Measurements from ENCODE around the gene NAA38. TPM values are rescaled to one million over a fixed set of nuclear protein-coding genes. Genes with fewer than 3 reads are reported as not detected.
"Not testable (repeated sequence)": the region's sequence is repeated elsewhere in the genome, so short reads cannot be mapped to it uniquely, and the experiment has no call there.

NAA38 gene
- total RNA-seq, 1 donor from 2014 or later: 52.6 TPM

DNA sequence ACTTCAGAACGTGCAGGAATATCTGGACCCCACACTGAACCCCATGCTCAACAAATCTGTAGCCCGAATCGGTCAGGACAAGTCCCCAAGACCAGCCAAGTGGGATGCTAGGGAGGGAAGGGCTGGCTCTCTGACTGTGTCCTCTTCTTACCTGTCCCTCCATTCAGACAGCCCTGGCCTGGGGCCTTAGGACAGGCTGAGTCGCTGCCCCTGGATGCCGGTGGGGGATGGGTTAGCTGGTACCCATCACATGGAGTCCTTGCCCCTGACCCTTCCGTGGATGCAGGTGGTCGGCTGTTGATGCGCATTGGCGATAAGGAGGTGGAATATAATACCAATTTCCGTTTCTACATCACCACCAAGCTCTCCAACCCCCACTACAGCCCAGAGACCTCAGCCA lies 39.3 kb downstream of the NAA38 start:
- Mint-ChIP-seq H3K4me1 (ENCODE audit: low read depth) (no peaks in the 10 kb centered on the region), H3K27ac (no peak overlapping the region), H3K4me3 (ENCODE audit: low read depth) (no peak overlapping the region), H3K36me3 (ENCODE audit: low read depth) (no peaks in the 10 kb centered on the region), H3K27me3 (ENCODE audit: low read depth) (no peaks in the 10 kb centered on the region), H3K9me3 (no peaks in the 10 kb centered on the region)
- intact Hi-C loops (cut with micrococcal nuclease): no loop called here
- no peak for DNase-seq (ENCODE audit: low spot score)

DNA sequence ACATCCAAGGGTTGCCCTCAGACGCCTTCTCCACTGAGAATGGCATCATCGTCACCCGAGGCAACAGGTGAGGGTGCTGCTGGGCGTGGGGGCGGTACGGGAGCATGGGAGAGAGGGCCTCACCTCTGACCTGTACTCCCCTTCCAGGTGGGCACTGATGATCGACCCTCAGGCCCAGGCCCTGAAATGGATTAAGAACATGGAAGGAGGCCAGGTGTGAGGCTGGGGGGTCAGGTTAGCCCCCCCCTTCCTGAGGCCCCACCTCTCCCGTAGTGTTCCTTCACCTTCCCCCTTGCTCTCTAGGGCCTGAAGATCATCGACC lies 39.8 kb downstream of the NAA38 start:
- Mint-ChIP-seq H3K9me3 (no peaks in the 10 kb centered on the region), H3K27ac (no peak overlapping the region), H3K4me3 (ENCODE audit: low read depth) (no peak overlapping the region), H3K36me3 (ENCODE audit: low read depth) (no peaks in the 10 kb centered on the region), H3K27me3 (ENCODE audit: low read depth) (no peaks in the 10 kb centered on the region), H3K4me1 (ENCODE audit: low read depth) (no peaks in the 10 kb centered on the region)
- intact Hi-C loops (cut with micrococcal nuclease): no loop called here
- no peak for DNase-seq (ENCODE audit: low spot score)

DNA sequence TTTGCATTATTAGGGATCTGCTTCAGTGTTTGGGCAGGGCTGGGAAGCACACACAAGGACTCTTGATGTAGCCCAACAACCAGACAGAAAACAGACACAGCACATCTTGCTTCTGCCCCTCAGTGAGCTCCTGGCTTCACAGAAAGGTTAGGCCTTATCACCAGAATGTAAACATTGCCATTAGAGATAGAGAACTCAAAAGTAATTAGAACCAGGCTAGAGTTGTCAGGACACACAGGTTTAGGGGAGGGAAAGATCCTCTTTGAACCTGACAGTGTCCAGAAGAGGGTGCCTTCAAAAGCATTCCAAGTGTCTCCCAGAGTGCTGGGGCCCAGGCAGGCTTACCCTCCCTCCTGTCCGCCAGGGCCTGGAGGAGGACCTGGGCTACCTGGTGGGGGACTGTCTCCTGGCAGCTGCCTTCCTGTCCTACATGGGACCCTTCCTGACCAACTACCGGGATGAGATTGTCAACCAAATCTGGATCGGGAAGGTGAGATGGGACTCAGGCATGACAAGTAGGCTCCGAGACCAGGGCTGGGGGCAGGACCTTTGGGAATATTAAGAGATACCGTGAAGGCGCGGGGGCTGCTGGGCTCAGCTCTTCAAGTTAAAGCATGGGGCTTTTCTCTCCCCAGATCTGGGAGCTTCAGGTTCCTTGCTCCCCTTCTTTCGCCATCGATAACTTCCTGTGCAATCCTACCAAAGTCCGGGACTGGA lies 40.3 kb downstream of the NAA38 start:
- DNase-seq (ENCODE audit: low spot score): no peak
- no peak overlapping the region for H3K4me3 Mint-ChIP-seq (ENCODE audit: low read depth)
- intact Hi-C loops (cut with micrococcal nuclease): no loop called here
- H3K9me3 Mint-ChIP-seq: no peaks in the 10 kb centered on the region
- no peaks in the 10 kb centered on the region for H3K4me1 Mint-ChIP-seq (ENCODE audit: low read depth)
- no peaks in the 10 kb centered on the region for H3K27me3 Mint-ChIP-seq (ENCODE audit: low read depth)
- no peaks in the 10 kb centered on the region for H3K36me3 Mint-ChIP-seq (ENCODE audit: low read depth)
- H3K27ac Mint-ChIP-seq: no peak overlapping the region

DNA sequence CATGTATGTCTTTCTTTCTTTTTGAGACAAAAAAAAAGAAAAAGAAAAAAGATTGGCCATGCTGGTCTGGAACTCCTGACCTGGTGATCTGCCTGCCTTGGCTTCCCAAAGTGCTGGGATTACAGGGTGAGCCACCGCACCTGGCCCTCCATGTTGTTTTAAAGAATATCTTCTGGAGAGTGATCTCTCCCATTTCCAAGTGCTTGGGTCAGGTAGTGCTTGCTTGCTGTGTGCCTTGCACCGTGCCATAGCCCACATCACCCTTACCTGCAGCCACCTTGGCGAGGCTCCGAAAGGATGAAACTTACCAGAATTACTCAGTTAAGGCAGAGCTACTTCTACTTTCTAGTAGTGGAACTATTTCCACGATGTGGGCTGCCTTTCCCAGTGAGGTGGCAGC lies 42.4 kb downstream of the NAA38 start:
- no peak overlapping the region for H3K27ac Mint-ChIP-seq
- no peaks in the 10 kb centered on the region for H3K9me3 Mint-ChIP-seq
- intact Hi-C loops (cut with micrococcal nuclease): no loop called here
- H3K27me3 Mint-ChIP-seq (ENCODE audit: low read depth): peaks cover 2% of the 10 kb centered on the region
- H3K36me3 Mint-ChIP-seq (ENCODE audit: low read depth): no peaks in the 10 kb centered on the region
- H3K4me1 Mint-ChIP-seq (ENCODE audit: low read depth): no peaks in the 10 kb centered on the region
- no peak for DNase-seq (ENCODE audit: low spot score)
- H3K4me3 Mint-ChIP-seq (ENCODE audit: low read depth): no peak overlapping the region

DNA sequence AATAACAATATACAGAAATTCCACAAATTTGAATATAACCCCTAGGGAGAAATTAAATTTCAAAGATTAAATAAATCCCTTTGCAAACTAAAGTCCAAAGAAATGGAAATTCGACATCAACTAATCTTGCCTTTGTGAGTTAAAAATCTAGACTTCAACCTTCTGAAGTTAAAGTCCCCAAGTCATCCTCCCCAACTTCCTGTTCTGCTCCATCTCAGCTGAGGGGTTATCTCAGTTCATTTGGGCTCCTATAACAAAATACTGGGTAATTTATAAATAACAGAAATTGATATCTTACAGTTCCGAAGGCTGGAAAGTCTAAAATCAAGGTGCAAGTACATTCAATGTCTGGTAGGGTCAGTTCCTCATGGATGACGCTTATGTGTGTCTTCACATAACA lies 46.1 kb downstream of the NAA38 start:
- no peak overlapping the region for H3K27ac Mint-ChIP-seq
- H3K9me3 Mint-ChIP-seq: no peaks in the 10 kb centered on the region

DNA sequence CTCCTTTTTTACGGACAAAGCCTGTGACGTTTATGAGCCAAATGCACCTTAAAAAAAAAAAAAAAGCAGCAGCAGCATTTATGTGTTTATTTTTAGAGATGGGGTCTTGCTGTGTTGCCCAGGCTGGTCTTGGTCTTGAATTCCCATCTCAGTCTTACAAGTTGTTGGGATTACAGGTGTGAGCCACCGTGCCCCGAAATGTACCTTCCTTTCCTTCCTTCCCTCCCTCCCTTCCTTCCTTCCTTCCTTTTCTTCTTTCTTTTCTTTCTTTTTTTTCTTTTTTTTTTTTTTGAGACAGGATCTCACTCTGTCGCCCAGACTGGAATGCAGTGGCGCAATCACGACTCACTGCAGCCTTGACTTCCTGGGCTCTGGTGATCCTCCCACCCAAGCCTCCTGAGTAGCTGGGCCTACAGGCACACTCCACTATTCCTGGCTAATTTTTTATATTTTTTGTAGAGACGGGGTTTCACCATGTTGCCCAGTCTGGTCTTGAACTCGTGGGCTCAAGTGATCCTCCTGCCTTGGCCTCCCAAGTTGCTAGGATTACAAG lies 47.5 kb downstream of the NAA38 start:
- H3K4me3 Mint-ChIP-seq (ENCODE audit: low read depth); DNase-seq (ENCODE audit: low spot score); H3K9me3 Mint-ChIP-seq; intact Hi-C loops (cut with micrococcal nuclease); H3K27ac Mint-ChIP-seq; H3K36me3 Mint-ChIP-seq (ENCODE audit: low read depth); H3K4me1 Mint-ChIP-seq (ENCODE audit: low read depth): not testable (repeated sequence)
- H3K27me3 Mint-ChIP-seq (ENCODE audit: low read depth): peaks cover 15% of the 10 kb centered on the region

More for the DNA sequence above, 46.1 kb downstream of the NAA38 start:
- H3K4me3 Mint-ChIP-seq (ENCODE audit: low read depth): no peak overlapping the region
- no peak for DNase-seq (ENCODE audit: low spot score)
- no peaks in the 10 kb centered on the region for H3K4me1 Mint-ChIP-seq (ENCODE audit: low read depth)
- no peaks in the 10 kb centered on the region for H3K36me3 Mint-ChIP-seq (ENCODE audit: low read depth)
- intact Hi-C loops (cut with micrococcal nuclease): no loop called here
- peaks cover 9% of the 10 kb centered on the region for H3K27me3 Mint-ChIP-seq (ENCODE audit: low read depth)

DNA sequence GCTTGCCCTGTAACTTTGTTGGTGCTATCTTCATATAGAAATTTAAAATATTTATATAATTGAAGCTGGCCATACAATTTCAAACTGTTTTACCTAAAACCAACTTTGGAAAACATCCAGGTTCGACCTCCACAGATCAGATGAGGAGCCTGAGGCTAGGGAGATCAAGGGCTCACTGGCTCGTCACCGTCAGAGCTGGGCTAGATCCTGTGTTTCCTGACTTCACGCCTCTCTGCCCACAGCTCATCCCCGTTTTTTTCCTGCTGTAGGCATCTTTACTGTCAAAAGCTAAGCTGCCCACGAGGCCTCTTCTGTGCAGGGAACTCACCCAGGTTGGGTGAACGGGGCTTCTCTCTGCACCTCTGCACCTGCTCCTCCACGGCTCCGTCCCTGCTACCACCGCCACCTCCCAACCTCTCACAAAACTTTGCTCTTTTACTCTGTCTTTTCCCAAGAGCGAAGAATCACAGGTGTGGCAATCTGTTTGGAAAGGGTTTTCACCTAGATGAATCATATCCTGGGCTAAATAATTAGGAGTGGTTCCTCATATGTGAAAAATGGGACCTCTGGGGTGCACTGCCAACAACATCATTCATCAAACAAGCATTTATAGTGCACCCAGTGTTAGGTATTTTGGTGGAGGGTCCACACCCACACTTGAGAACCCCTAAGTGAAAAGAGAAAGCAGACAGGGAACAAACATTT lies 48.1 kb downstream of the NAA38 start:
- Mint-ChIP-seq H3K4me1 (ENCODE audit: low read depth) (no peaks in the 10 kb centered on the region), H3K36me3 (ENCODE audit: low read depth) (no peaks in the 10 kb centered on the region), H3K9me3 (no peaks in the 10 kb centered on the region), H3K27ac (no peak overlapping the region), H3K27me3 (ENCODE audit: low read depth) (peaks cover 15% of the 10 kb centered on the region), H3K4me3 (ENCODE audit: low read depth) (no peak overlapping the region)
- intact Hi-C loops (cut with micrococcal nuclease): no loop called here
- DNase-seq (ENCODE audit: low spot score): no peak

DNA sequence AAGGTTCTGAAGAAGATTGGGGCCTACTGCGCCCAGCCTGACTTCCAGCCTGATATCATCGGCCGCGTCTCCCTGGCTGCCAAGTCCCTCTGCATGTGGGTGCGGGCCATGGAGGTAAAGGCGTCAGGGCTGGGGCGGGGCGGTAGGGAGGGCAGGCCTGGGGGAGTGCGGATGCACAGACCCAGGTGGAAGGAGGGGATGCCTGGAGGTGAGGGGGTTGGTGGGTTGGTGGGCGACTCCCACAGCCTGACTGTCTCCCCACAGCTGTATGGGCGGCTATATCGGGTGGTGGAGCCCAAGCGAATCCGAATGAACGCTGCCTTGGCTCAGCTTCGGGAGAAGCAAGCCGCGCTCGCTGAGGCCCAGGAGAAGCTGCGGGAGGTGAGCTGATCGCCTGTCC lies 50.2 kb downstream of the NAA38 start:
- H3K9me3 Mint-ChIP-seq: no peaks in the 10 kb centered on the region

More for the DNA sequence above, 50.2 kb downstream of the NAA38 start:
- no peak overlapping the region for H3K4me3 Mint-ChIP-seq (ENCODE audit: low read depth)
- DNase-seq (ENCODE audit: low spot score): no peak
- no peaks in the 10 kb centered on the region for H3K4me1 Mint-ChIP-seq (ENCODE audit: low read depth)
- peaks cover 17% of the 10 kb centered on the region for H3K27me3 Mint-ChIP-seq (ENCODE audit: low read depth)
- intact Hi-C loops (cut with micrococcal nuclease): no loop called here
- H3K36me3 Mint-ChIP-seq (ENCODE audit: low read depth): no peaks in the 10 kb centered on the region
- H3K27ac Mint-ChIP-seq: no peak overlapping the region

Other genes with a start within 250 kb of the NAA38 start
- 59.0 and 63.1 TPM in 2 replicates for gene FXR2, start 242.7 kb downstream of the NAA38 start, total RNA-seq
- gene SAT2, start 229.7 kb downstream of the NAA38 start, total RNA-seq: 25.4 and 27.9 TPM in 2 replicates
- 0.46 TPM in 1 of 2 replicates, not detected in the other for gene SHBG, start 227.4 kb downstream of the NAA38 start, total RNA-seq
- gene ATP1B2, start 206.6 kb downstream of the NAA38 start, total RNA-seq: 0.32 and 0.37 TPM in 2 replicates
- 165 and 174 TPM in 2 replicates for gene TP53, start 170.1 kb downstream of the NAA38 start, total RNA-seq
- 33.2 and 34.5 TPM in 2 replicates for gene WRAP53, start 169.1 kb downstream of the NAA38 start, total RNA-seq
- gene EFNB3, start 152.4 kb downstream of the NAA38 start, total RNA-seq: not detected in 2 replicates
- gene DNAH2, start 139.8 kb downstream of the NAA38 start, total RNA-seq: not detected in 2 replicates
- gene KDM6B, start 23.3 kb downstream of the NAA38 start, total RNA-seq: 96.0 and 99.6 TPM in 2 replicates
- gene TMEM88, start 2.5 kb downstream of the NAA38 start, total RNA-seq: 4.1 and 6.1 TPM in 2 replicates
- 8.8 and 10.5 TPM in 2 replicates for gene CYB5D1, start 444 bp upstream of the NAA38 start, total RNA-seq
- gene CHD3, start 31.2 kb upstream of the NAA38 start, total RNA-seq: 158 and 164 TPM in 2 replicates
- 4.8 and 5.0 TPM in 2 replicates for gene RNF227, start 58.7 kb upstream of the NAA38 start, total RNA-seq
- 9.9 and 11.3 TPM in 2 replicates for gene KCNAB3, start 72.3 kb upstream of the NAA38 start, total RNA-seq
- gene TRAPPC1, start 74.4 kb upstream of the NAA38 start, total RNA-seq: 156 and 190 TPM in 2 replicates
- 60.0 and 60.3 TPM in 2 replicates for gene CNTROB, start 74.6 kb upstream of the NAA38 start, total RNA-seq
- not detected in 2 replicates for gene GUCY2D, start 145.1 kb upstream of the NAA38 start, total RNA-seq
- gene ALOX15B, start 181.5 kb upstream of the NAA38 start, total RNA-seq: not detected in 2 replicates
- gene ALOX12B, start 230.2 kb upstream of the NAA38 start, total RNA-seq: 0.87 and 1.4 TPM in 2 replicates

All from activated T-helper 2 cell treated with anti-CD3 and anti-CD28 coated beads, Interferon-gamma antibody, Interleukin-2, Interleukin-4, amounts not matched to agents 10 μg/mL and 5 μg/mL and 100 μg/mL, durations not matched to agents 14 hours and 24 hours and 36 hours (primary cell).